Kidney (tissue), 14 donors: ENCODE data around the gene CDK5RAP1. TPM values are rescaled to one million over a fixed set of nuclear protein-coding genes. Genes with fewer than 3 reads are reported as not detected.

ENCODE experiments used
- DNase-seq, 5 donors: peaks; one replicate each; pipeline ENCODE4 v3.0.0-alpha.2; 2013 to 2020
- FAIRE-seq: peaks from 2 replicates; lab custom pipeline; 2012; peaks lifted over from hg19 to GRCh38; lab: Jason Lieb, UNC
- H3K27ac ChIP-seq, 2 donors: one replicate each; pipeline ENCODE4 v1.7.0; 2013; ENCODE audit warnings: low read depth in 2 of 2, low read length in 2 of 2, inconsistent platforms in 1 of 2
- H3K27me3 ChIP-seq: one replicate; pipeline ENCODE4 v1.7.1; 2013; ENCODE audit warnings: low read length, inconsistent platforms; ENCODE audit not compliant: control insufficient read depth, insufficient read depth
- H3K36me3 ChIP-seq, 3 donors: one replicate each; pipeline versions ENCODE4 v1.7.0 to v1.7.1; 2013; ENCODE audit warnings: low read length in 3 of 3, control low read depth in 1 of 3, inconsistent platforms in 1 of 3; ENCODE audit not compliant: insufficient read depth in 3 of 3, control insufficient read depth in 2 of 3
- H3K4me1 ChIP-seq, 3 donors: one replicate each; pipeline versions ENCODE4 v1.7.0 to v1.7.1; 2013; ENCODE audit warnings: low read length in 3 of 3, inconsistent platforms in 1 of 3, low read depth in 1 of 3; ENCODE audit not compliant: control insufficient read depth in 2 of 3, insufficient read depth in 2 of 3
- H3K4me3 ChIP-seq, 3 donors: one replicate each; pipeline versions ENCODE4 v1.7.0 to v1.8.1; 2013; ENCODE audit warnings: low read length in 3 of 3, control low read depth in 1 of 3, inconsistent platforms in 1 of 3
- H3K9ac ChIP-seq, 3 donors: one replicate each; pipeline versions ENCODE4 v1.7.0 to v1.7.1; 2013; ENCODE audit warnings: low read length in 3 of 3, control low read depth in 1 of 3, inconsistent platforms in 1 of 3
- H3K9me3 ChIP-seq, 3 donors: one replicate each; pipeline versions ENCODE4 v1.7.0 to v1.7.1; 2013; ENCODE audit warnings: low read length in 3 of 3, control low read depth in 1 of 3, inconsistent platforms in 1 of 3; ENCODE audit not compliant: control insufficient read depth in 2 of 3, insufficient read depth in 1 of 3
- CTCF ChIP-seq: IDR thresholded peaks from 3 replicates; pipeline ENCODE4 v1.5.1; 2012; ENCODE audit warnings: mild to moderate bottlenecking, moderate library complexity, borderline replicate concordance; ENCODE audit not compliant: insufficient read depth; ENCODE audit errors: extremely low read depth
- intact Hi-C: fragments of 100-400 bp; cut with DNase I; formaldehyde crosslinking; loops from one replicate; pipeline ENCODE4 v1.11.1; 2022
- polyA plus RNA-seq: library from polyadenylated mRNA; stranded (reverse); fragments of 350-450 nt; fragmentation: Illumina TruSeq; extraction: RNeasy Lipid Tissue Mini Kit (QIAGEN cat#74804); gene quantifications from one replicate; pipeline ENCODE4 v1.2.3, GENCODE V29; 2014; ENCODE audit warnings: low read depth, low replicate concordance; ENCODE audit not compliant: insufficient read depth
- total RNA-seq: library from RNA; stranded (reverse); fragmentation: NEBNext Ultra II Directional; extraction: Animal tissue kit (Norgen Biotek cat#: 25700); gene quantifications from one replicate; pipeline ENCODE4 v1.2.1, GENCODE V29; 2021
- donor health status: control.
- donor health status: control.
- donor health status: control.
- donor health status: control.
- donor health status: control.
- donor health status: DM: yes; HTN: yes; CAD: no.
- donor health status: Normal renal cell carcinoma (clear cell type).

The CDK5RAP1 gene
- total and polyA plus RNA-seq, 2 donors from 2014 or later, result 25.2 to 34.4 TPM

GRCh38 chr20:33316958-33317357 is 84.4 kb downstream of the CDK5RAP1 start:
- H3K36me3 ChIP-seq, result no peaks in the 10 kb centered on the region
- no peak overlapping the region for H3K9ac ChIP-seq
- no peak for TF ChIP-seq CTCF
- no peak for DNase-seq
- no peaks in the 10 kb centered on the region for H3K9me3 ChIP-seq
- H3K27ac ChIP-seq, result no peak overlapping the region
- no peaks in the 10 kb centered on the region for H3K27me3 ChIP-seq
- no peaks in the 10 kb centered on the region for H3K4me1 ChIP-seq
- H3K4me3 ChIP-seq, result no peak overlapping the region
- FAIRE-seq, result no peak
- intact Hi-C loops, result no loop called here

GRCh38 chr20:33316343-33316742 is 85.0 kb downstream of the CDK5RAP1 start:
- DNase-seq (no peak), FAIRE-seq (no peak)
- H3K36me3 ChIP-seq, result no peaks in the 10 kb centered on the region
- no peaks in the 10 kb centered on the region for H3K4me1 ChIP-seq
- no peak for TF ChIP-seq CTCF
- H3K9ac ChIP-seq, result no peak overlapping the region
- H3K9me3 ChIP-seq, result no peaks in the 10 kb centered on the region
- no peak overlapping the region for H3K27ac ChIP-seq
- intact Hi-C loops, result no loop called here
- no peak overlapping the region for H3K4me3 ChIP-seq
- no peaks in the 10 kb centered on the region for H3K27me3 ChIP-seq

DNA sequence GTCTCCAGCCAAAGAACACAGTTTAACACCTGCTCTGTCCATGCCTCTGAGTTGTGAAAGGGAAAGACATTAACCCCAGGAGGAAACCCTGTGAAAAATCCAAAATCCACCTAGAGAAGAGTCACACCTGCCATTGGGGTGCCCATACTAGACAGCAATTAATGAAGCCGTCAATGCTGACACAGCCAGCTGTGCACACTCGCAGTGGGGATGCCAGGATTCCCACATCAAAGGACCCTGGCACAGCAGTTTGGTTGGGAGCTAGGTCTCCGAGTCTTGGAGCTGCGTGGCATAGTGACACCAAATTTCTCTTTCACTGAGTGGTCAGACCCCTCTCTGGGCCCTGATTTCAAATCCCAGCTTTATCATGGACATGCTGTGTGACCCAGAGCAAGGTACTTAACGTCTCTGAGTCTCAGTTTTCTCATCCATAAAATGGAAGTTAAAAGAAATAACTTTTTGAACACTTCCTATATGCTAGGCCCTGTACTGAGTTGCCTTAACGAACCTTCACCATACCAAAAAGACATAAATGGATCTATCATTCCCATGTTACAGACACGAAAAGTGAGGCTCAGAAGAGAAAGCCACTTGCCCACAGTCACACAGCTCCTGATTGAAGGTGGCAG is 87.5 kb downstream of the CDK5RAP1 start:
- Histone ChIP-seq H3K4me1 (no peaks in the 10 kb centered on the region), H3K9ac (no peak overlapping the region), H3K4me3 (no peak overlapping the region), H3K27me3 (no peaks in the 10 kb centered on the region), H3K27ac (no peak overlapping the region), H3K9me3 (peaks cover 0 to under 1% (median 0%) of the 10 kb centered on the region in 3 donors), H3K36me3 (no peaks in the 10 kb centered on the region)
- FAIRE-seq (no peak), DNase-seq (no peak)
- intact Hi-C loops, result no loop called here
- TF ChIP-seq CTCF, result no peak

- intact Hi-C loops, result no loop called here
- TF ChIP-seq CTCF, result no peak
- no peak for FAIRE-seq
Measured at GRCh38 chr20:33312583-33312982, 88.7 kb downstream of the CDK5RAP1 start.

More at GRCh38 chr20:33312583-33312982, 88.7 kb downstream of the CDK5RAP1 start:
- H3K36me3 ChIP-seq, result no peaks in the 10 kb centered on the region
- no peak overlapping the region for H3K27ac ChIP-seq
- no peak overlapping the region for H3K9ac ChIP-seq
- DNase-seq, result no peak
- no peaks in the 10 kb centered on the region for H3K27me3 ChIP-seq
- peaks cover 0 to 2% (median 0%) of the 10 kb centered on the region in 3 donors for H3K9me3 ChIP-seq
- H3K4me3 ChIP-seq, result no peak overlapping the region
- no peaks in the 10 kb centered on the region for H3K4me1 ChIP-seq
